Activated T-cell treated with anti-CD3 and anti-CD28 coated beads, Interleukin-2, amount 50 U/mL, for 4 hours (primary cell): ENCODE measurements around the gene LEKR1. TPM values are rescaled to one million over a fixed set of nuclear protein-coding genes. Genes with fewer than 3 reads are reported as not detected.

Source experiments
- ATAC-seq, 2 donors: fragments of 200-7000 bp; cut with Tn5 transposase; one replicate each; pipeline ENCODE4 v1.10.0; 2021
- DNase-seq: peaks from one replicate; pipeline ENCODE4 v3.0.0-alpha.2; 2020
- H3K27me3 Mint-ChIP-seq: one replicate; pipeline ENCODE4 v1.8.0; 2021; ENCODE audit warnings: low read depth, mixed read lengths
- H3K36me3 Mint-ChIP-seq: one replicate; pipeline ENCODE4 v1.8.0; 2022; ENCODE audit warnings: mixed read lengths; ENCODE audit not compliant: insufficient read depth
- H3K4me1 Mint-ChIP-seq: one replicate; pipeline ENCODE4 v1.8.0; 2021; ENCODE audit warnings: low read depth, mixed read lengths
- H3K4me3 Mint-ChIP-seq: one replicate; pipeline ENCODE4 v1.8.0; 2021; ENCODE audit warnings: mild to moderate bottlenecking, moderate library complexity, mixed read lengths
- H3K9me3 Mint-ChIP-seq: one replicate; pipeline ENCODE4 v1.8.0; 2021; ENCODE audit warnings: mixed read lengths
- total RNA-seq, 3 donors: library from RNA; stranded (reverse); gene quantifications; one replicate each; pipeline ENCODE4 v1.2.1, GENCODE V29; 2021

Gene LEKR1
- total RNA-seq, 3 donors from 2014 or later: 0.30 to 0.68 (median 0.50) TPM

DNA sequence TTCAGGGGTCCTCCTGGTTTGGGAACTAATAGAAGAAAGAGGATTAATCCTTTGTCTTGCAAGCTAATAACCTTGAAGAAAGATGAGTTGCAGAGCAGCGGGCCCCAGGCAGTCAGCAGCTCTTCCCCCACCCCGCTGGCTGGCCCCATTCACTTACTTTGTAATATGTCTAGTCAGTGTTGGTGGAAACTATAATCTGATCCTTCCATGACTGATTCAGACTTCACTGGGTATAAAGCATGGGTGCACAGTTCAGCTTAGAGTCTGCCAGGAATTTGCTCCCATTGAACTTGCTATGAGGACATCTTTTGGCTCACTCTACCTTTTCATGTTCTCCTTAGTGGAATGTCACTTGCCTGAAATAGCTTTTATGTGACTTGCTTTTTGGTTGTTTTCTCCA lies 216.1 kb downstream of the LEKR1 start:
- no peaks in the 10 kb centered on the region for H3K4me1 Mint-ChIP-seq
- peaks cover 22% of the 10 kb centered on the region for H3K27me3 Mint-ChIP-seq
- ATAC-seq (no peak), DNase-seq (no peak)
- no peak overlapping the region for H3K4me3 Mint-ChIP-seq
- H3K36me3 Mint-ChIP-seq: no peaks in the 10 kb centered on the region
- no peaks in the 10 kb centered on the region for H3K9me3 Mint-ChIP-seq

DNA sequence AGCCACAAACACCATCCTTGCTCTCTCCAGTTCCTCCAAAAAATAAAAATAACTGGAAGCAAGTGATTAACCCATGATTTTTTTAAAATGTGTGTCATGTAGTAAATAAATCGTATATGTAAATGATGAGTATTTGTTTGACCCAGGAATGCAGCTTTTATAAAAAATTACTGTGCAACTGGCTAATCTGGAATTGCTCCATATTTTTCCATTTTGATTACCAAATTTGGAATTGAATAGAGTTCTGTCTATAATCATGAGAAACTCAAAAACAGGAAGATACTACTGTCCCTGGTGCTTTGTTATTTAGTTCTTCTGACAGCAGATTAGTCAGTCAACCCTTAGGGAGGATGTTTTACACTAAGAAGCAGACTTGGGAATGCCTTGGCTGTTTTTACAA lies 217.6 kb downstream of the LEKR1 start:
- ATAC-seq: no peak
- no peak overlapping the region for H3K4me3 Mint-ChIP-seq

DNA sequence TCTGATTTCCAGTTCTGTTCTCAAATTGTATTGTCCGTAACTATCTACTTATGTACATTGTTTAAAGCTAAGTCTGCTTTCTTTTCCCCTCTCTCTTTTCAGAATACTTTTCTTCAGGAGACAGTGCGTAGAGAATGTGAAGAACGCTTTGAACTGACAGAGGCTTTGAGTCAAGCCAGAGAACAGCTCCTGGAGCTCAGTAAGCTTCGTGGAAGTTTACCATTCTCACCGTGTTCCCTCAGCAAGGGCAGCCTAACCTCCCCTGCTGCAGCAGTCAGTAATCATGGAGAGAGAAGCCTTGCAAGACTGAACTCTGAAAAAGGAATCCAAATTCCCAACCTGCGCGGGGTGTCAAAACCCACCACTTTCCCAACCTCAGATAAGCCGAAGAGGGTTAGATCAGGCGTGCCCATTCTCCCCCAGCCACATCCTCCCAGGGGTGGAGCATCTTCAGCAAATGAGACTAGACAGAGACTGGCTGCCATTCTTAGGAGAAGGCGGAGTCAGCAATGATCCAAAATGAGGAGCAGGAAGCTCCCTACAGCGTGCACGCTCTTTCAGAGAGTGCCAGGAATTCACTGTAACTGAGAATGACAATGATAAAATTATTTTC lies 219.2 kb downstream of the LEKR1 start:
- no peak for ATAC-seq
- no peaks in the 10 kb centered on the region for H3K9me3 Mint-ChIP-seq
- H3K4me1 Mint-ChIP-seq: no peaks in the 10 kb centered on the region
- no peak overlapping the region for H3K4me3 Mint-ChIP-seq
- H3K36me3 Mint-ChIP-seq: no peaks in the 10 kb centered on the region
- peaks cover 17% of the 10 kb centered on the region for H3K27me3 Mint-ChIP-seq
- no peak for DNase-seq

More for the DNA sequence above, 217.6 kb downstream of the LEKR1 start:
- Mint-ChIP-seq H3K9me3 (no peaks in the 10 kb centered on the region), H3K36me3 (no peaks in the 10 kb centered on the region), H3K27me3 (peaks cover 14% of the 10 kb centered on the region), H3K4me1 (no peaks in the 10 kb centered on the region)
- no peak for DNase-seq

- Mint-ChIP-seq H3K27me3 (peaks cover 14% of the 10 kb centered on the region), H3K4me3 (no peak overlapping the region), H3K9me3 (no peaks in the 10 kb centered on the region), H3K4me1 (no peaks in the 10 kb centered on the region), H3K36me3 (no peaks in the 10 kb centered on the region)
- no peak for DNase-seq
- no peak for ATAC-seq
Measured at GRCh38 chr3:157046520-157046919, 220.4 kb downstream of the LEKR1 start.

DNA sequence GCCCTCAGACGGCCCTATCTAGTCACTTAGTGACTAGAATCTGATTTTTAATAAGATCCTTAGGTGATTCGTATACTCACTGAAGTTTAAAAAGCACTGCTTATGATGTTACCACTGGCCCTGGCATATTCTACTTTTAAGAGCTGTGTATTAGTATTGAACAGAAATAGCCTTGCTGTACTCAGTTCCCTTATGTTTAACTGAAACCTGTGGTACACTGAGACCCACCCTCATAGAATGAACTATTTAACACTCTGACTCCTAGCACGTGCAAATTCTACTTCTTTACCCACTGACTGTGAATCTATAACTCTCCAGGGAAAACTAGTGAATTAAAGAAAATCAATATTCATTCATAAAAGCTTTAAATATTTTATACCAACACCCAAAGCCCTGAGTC lies 224.9 kb downstream of the LEKR1 start:
- H3K9me3 Mint-ChIP-seq: no peaks in the 10 kb centered on the region
- DNase-seq (no peak), ATAC-seq (no peak)
- H3K4me1 Mint-ChIP-seq: no peaks in the 10 kb centered on the region
- H3K4me3 Mint-ChIP-seq: no peak overlapping the region
- peaks cover 6% of the 10 kb centered on the region for H3K27me3 Mint-ChIP-seq
- H3K36me3 Mint-ChIP-seq: no peaks in the 10 kb centered on the region

DNA sequence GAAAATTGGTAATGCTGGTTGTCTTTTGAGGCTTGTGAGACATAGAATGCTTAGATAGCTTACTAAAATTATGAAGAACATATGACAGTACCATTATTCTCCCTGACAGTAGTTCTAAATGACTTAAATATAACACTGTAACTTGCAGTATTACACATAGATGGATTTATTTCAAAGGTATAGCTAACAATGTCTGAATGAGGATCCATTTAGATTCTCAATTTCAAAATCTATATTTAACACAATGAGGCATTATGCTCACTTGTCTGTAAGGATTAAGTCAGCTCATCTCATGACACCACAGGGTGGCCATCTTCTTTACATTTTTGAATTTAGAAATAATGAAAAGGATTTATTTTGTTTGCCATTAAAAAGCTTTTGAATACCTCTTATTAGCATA lies 225.4 kb downstream of the LEKR1 start:
- no peaks in the 10 kb centered on the region for H3K4me1 Mint-ChIP-seq
- no peaks in the 10 kb centered on the region for H3K36me3 Mint-ChIP-seq
- DNase-seq (no peak), ATAC-seq (no peak)
- H3K9me3 Mint-ChIP-seq: no peaks in the 10 kb centered on the region
- no peak overlapping the region for H3K4me3 Mint-ChIP-seq
- peaks cover 6% of the 10 kb centered on the region for H3K27me3 Mint-ChIP-seq

- no peak for DNase-seq
- Mint-ChIP-seq H3K36me3 (no peaks in the 10 kb centered on the region), H3K9me3 (no peaks in the 10 kb centered on the region), H3K4me1 (no peaks in the 10 kb centered on the region), H3K27me3 (peaks cover 1% of the 10 kb centered on the region), H3K4me3 (no peak overlapping the region)
- no peak for ATAC-seq
Measured at GRCh38 chr3:157056035-157056434, 229.9 kb downstream of the LEKR1 start.

DNA sequence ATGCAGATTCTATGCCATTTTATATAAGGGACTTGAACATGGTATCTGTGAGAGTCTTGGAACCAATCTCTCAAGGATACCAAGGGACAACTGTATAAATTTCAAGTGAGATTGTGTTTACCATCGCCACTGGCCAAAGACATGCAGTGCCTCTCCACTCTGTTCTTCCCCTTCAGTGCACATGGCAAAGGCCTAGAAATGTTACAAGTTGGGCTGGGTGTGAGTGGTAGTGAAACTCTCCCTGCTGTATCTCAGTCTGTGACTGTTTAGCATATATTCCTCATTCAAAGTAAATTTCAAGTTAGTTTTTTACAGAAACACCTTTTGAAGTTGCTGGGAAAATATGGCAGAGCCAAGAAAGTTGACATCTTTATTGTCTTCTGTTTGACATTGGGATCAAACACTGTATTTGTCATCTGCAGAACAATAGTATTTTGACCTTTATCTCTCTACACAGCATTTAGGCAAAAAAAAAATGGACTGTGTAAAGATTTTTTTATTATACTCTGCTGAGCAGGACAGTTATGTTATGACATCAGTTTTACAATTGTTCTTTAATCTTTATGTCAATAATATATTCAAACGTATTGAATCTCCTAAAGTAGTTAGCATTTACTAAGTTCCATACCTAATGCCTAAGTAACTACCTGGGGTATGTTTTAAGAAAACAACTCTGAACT lies 232.4 kb downstream of the LEKR1 start:
- DNase-seq (no peak), ATAC-seq (no peak)
- H3K4me3 Mint-ChIP-seq: no peak overlapping the region
- no peaks in the 10 kb centered on the region for H3K36me3 Mint-ChIP-seq
- no peaks in the 10 kb centered on the region for H3K4me1 Mint-ChIP-seq
- no peaks in the 10 kb centered on the region for H3K9me3 Mint-ChIP-seq
- H3K27me3 Mint-ChIP-seq: peaks cover 4% of the 10 kb centered on the region

DNA sequence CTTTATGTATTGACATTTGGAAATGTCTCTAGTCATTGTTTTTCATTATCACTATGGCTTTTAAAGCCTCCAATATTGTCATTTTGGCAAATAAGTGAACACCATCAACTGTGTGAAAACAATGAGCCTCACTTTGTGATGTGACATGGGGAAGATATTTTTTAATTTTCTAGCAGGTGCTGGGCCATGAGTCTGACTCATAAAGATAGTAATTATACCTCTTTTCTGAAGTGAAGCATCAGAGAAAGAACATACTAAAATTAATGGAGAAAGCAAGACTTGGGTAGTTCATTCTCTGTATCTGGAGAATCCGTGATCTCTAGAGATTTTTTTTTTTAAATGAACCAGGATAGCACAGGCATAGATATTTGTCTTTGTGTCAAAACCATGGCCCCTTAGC lies 233.0 kb downstream of the LEKR1 start:
- no peaks in the 10 kb centered on the region for H3K36me3 Mint-ChIP-seq

DNA sequence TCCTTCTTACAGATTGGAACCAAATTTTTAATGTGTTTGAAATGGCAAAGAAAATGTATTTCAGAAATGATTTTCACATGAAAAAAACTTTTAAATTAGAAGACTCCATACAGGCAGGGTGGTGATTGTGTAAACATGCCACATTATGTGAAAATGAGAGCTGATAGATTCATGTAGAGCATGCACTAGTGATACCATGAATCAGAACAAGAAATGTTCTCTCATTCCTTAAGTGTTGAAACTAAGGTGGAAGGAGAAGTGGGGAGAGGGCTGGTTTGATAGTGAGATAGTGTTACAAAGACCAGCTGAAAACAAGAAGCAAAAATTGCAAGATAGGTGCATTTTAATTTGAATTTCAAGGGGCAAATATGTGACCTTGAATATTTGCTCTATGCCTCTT lies 233.5 kb downstream of the LEKR1 start:
- H3K4me1 Mint-ChIP-seq: no peaks in the 10 kb centered on the region

More for the DNA sequence above, 233.0 kb downstream of the LEKR1 start:
- no peak for ATAC-seq
- peaks cover 4% of the 10 kb centered on the region for H3K27me3 Mint-ChIP-seq
- H3K9me3 Mint-ChIP-seq: no peaks in the 10 kb centered on the region
- no peaks in the 10 kb centered on the region for H3K4me1 Mint-ChIP-seq
- no peak for DNase-seq
- H3K4me3 Mint-ChIP-seq: no peak overlapping the region

DNA sequence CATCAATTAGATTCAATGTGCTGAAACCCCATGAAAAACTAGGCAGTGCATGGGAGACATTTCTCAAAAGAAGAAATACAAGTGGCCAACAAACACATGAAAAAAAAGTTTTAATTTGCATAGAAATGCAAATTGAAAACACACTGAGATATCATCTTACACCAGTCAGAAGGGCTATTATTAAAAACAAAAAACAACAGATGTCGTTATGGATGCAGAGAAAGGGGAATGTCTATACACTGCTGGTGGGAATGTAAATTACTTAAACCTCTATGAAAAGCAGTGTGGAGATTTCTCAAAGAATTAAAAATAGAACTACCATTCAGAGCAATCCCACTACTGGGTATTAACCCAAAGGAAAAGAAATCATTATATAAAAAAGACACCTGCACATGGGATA lies 235.1 kb downstream of the LEKR1 start:
- Mint-ChIP-seq H3K27me3 (peaks cover 4% of the 10 kb centered on the region), H3K36me3 (no peaks in the 10 kb centered on the region), H3K9me3 (no peaks in the 10 kb centered on the region), H3K4me3 (no peak overlapping the region), H3K4me1 (peaks cover 6% of the 10 kb centered on the region)
- no peak for ATAC-seq
- no peak for DNase-seq

More for the DNA sequence above, 233.5 kb downstream of the LEKR1 start:
- Mint-ChIP-seq H3K9me3 (no peaks in the 10 kb centered on the region), H3K4me3 (no peak overlapping the region), H3K27me3 (peaks cover 4% of the 10 kb centered on the region), H3K36me3 (no peaks in the 10 kb centered on the region)
- ATAC-seq: no peak
- DNase-seq: no peak

GRCh38 chr3:157063469-157063868 lies 237.3 kb downstream of the LEKR1 start:
- Mint-ChIP-seq H3K9me3 (no peaks in the 10 kb centered on the region), H3K27me3 (peaks cover 2% of the 10 kb centered on the region), H3K4me1 (peaks cover 24% of the 10 kb centered on the region), H3K36me3 (no peaks in the 10 kb centered on the region), H3K4me3 (no peak overlapping the region)
- DNase-seq (no peak), ATAC-seq (no peak)

- H3K36me3 Mint-ChIP-seq: no peaks in the 10 kb centered on the region
- ATAC-seq (no peak), DNase-seq (no peak)
- no peak overlapping the region for H3K4me3 Mint-ChIP-seq
- no peaks in the 10 kb centered on the region for H3K9me3 Mint-ChIP-seq
- peaks cover 24% of the 10 kb centered on the region for H3K4me1 Mint-ChIP-seq
- H3K27me3 Mint-ChIP-seq: peaks cover 2% of the 10 kb centered on the region
Measured at GRCh38 chr3:157063926-157064325, 237.8 kb downstream of the LEKR1 start.

DNA sequence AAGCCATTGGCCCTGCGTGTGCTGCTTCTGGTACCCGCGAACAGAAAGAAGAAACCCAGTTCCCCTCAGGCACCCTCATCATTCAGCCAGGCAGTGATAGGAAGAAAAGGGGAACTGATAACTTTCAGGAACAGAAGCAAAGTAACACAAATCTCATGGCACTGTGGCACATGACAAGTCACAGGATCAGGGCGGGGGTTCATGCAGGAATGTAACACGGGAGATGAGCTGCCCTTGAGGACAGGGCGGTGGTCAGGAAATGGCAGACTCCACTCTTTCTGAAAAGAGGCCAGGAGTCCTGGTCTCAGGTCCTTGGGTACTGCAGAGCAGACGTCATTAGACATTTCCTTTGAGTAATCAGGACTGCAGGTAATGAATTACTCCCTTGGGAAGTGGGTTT lies 238.2 kb downstream of the LEKR1 start:
- DNase-seq (no peak), ATAC-seq (no peak)
- H3K27me3 Mint-ChIP-seq: peaks cover 2% of the 10 kb centered on the region
- H3K4me1 Mint-ChIP-seq: peaks cover 24% of the 10 kb centered on the region
- H3K36me3 Mint-ChIP-seq: no peaks in the 10 kb centered on the region
- no peaks in the 10 kb centered on the region for H3K9me3 Mint-ChIP-seq
- H3K4me3 Mint-ChIP-seq: no peak overlapping the region

- ATAC-seq: no peak
- Mint-ChIP-seq H3K9me3 (no peaks in the 10 kb centered on the region), H3K4me3 (no peak overlapping the region), H3K36me3 (no peaks in the 10 kb centered on the region), H3K4me1 (peaks cover 24% of the 10 kb centered on the region), H3K27me3 (peaks cover 2% of the 10 kb centered on the region)
- DNase-seq: no peak
Measured at GRCh38 chr3:157065201-157065600, 239.0 kb downstream of the LEKR1 start.
